ENCODE data around the gene NKAIN2. TPM values are rescaled to one million over a fixed set of nuclear protein-coding genes. Genes with fewer than 3 reads are reported as not detected.

The NKAIN2 gene
- total RNA-seq, 1 donor from 2014 or later, result 109 TPM

- FAIRE-seq (no peak), DNase-seq (ENCODE audit: low spot score in 2 of 2) (no peak)
These were observed 265.7 kb downstream of the NKAIN2 start for GRCh38 chr6:124069230-124069950.

- no peak for FAIRE-seq
- DNase-seq (ENCODE audit: low spot score in 2 of 2), result no peak
These were observed 269.4 kb downstream of the NKAIN2 start for GRCh38 chr6:124073021-124073420.

- no peak for DNase-seq (ENCODE audit: low spot score in 2 of 2)
- no peak for FAIRE-seq
These were observed 270.3 kb downstream of the NKAIN2 start for GRCh38 chr6:124073820-124074587.

- no peak for FAIRE-seq
- no peak for DNase-seq (ENCODE audit: low spot score in 2 of 2)
These were observed 270.9 kb downstream of the NKAIN2 start for GRCh38 chr6:124074606-124075005.

DNA sequence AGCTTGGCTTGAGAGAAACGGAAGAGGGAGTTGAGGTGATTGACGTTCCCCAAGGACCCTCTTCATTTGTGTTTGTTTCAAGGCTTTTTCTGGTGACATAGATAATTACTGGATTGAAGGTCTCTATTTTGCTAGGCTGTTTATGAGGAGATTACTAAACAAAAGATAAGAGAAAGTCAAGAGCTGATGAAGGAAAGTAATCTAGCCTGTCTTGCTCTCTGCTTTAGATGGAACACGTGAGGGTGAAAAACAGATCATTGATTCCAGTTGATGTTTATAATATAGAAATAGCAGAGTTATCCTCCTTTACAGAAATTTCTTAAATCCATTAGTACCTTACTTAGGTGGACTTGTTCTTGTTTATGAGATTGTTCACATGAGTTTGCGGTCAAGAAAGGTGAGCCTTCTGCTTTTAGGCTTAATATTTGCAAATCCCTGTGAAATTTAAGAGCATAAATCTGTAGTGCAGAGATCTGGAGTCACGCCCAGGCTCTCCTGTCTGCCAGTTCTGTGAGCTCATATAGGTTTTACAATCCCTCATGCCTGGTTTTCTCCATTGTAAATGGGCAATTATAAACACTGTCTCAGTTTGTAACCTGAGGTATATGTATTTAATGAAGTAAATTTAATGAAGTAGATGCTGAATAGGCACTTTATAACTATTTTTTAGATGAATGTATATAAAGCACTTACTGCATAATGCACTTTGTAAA is 272.8 kb downstream of the NKAIN2 start:
- FAIRE-seq (no peak), DNase-seq (ENCODE audit: low spot score in 2 of 2) (no peak)

DNA sequence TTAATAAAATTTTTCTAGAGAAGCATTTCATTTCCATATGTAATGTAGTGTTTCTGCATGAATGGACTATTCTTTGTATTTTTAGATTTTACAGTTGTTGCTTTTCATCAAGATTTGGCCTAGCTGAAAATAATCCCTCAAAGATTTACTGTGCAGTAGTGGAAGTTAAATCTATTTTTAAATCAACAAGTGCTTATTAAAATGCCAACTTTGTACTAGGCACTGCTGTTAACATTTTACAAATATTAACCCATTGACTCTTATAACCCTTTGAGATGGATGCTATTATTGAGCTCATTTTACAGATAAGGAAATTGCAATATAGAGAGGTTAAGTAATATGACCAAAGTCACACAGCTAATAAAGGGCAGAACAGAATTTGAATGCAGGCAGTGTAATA is 274.5 kb downstream of the NKAIN2 start:
- FAIRE-seq (no peak), DNase-seq (ENCODE audit: low spot score in 2 of 2) (no peak)

DNA sequence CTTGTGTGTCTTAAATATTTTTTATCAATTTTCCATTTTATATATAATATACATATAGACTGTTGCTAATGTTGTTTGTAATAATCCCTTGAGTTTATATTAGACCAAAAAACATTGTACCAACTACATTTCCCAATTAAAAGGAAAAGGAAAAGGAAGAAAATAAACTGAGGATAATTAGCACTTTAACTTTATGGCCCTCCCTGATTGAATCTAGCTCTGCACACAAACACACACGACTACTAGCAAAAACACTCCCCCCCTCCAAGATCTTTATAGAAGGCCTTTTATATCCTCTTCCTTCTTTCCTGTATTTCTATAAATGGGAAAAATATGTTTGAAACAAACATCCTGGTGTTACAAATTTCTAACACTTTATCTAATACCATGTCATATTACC is 276.8 kb downstream of the NKAIN2 start:
- no peak for DNase-seq (ENCODE audit: low spot score in 2 of 2)
- peak; percentile 59 for FAIRE-seq

- no peak for FAIRE-seq
- no peak for DNase-seq (ENCODE audit: low spot score in 2 of 2)
These were observed 286.8 kb downstream of the NKAIN2 start for GRCh38 chr6:124090491-124090890.

DNA sequence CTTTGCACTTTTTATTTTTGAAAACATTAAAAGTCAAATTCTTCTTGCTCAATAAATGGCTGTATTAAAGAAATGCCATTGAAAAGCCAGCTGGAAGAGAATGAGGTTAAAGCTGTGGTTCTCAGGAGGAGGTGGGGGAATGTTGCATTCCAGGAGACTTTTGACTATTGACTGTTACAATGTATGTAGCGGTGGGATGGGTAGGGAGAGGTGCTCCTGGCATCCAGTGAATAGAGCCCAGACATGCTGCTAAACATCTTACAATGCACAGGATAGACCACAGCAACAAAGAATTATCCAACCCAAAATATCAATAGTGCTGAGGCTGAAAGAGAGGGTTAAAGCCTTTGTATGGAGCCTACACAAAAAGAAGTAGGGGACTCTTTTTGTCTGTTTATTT is 295.9 kb downstream of the NKAIN2 start:
- FAIRE-seq (no peak), DNase-seq (ENCODE audit: low spot score in 2 of 2) (no peak)

- FAIRE-seq (no peak), DNase-seq (ENCODE audit: low spot score in 2 of 2) (no peak)
These were observed 306.8 kb downstream of the NKAIN2 start for GRCh38 chr6:124110514-124110913.

DNA sequence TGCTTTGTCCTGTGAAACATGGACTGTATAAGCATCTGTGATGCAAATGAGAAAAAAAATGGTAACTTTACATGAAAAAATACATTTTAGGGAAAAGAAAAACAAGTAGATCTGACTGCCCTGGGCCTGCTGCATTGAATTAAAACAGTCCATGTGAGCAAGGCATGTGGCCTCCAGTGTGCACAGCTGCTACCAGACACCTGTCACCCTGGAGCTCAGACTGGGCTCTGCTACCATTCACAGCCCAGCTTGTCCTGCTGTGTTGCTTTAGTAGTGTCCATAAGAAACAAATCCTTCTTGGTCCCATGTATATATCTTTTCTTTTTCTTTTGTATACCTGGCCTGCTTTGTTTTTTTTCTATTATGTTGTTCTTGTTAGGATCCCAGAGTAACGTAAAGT is 315.9 kb downstream of the NKAIN2 start:
- DNase-seq (ENCODE audit: low spot score in 2 of 2), result no peak
- FAIRE-seq, result no peak

GRCh38 chr6:124123617-124124209 is 320.0 kb downstream of the NKAIN2 start:
- no peak for DNase-seq (ENCODE audit: low spot score in 2 of 2)
- no peak for FAIRE-seq

GRCh38 chr6:124131259-124131658 is 327.6 kb downstream of the NKAIN2 start:
- no peak for FAIRE-seq
- no peak for DNase-seq (ENCODE audit: low spot score in 2 of 2)

- no peak for DNase-seq (ENCODE audit: low spot score in 2 of 2)
- FAIRE-seq, result no peak
These were observed 328.1 kb downstream of the NKAIN2 start for GRCh38 chr6:124131779-124132178.

GRCh38 chr6:124132256-124132655 is 328.6 kb downstream of the NKAIN2 start:
- no peak for DNase-seq (ENCODE audit: low spot score in 2 of 2)
- no peak for FAIRE-seq

- no peak for FAIRE-seq
- DNase-seq (ENCODE audit: low spot score in 2 of 2), result no peak
These were observed 339.2 kb downstream of the NKAIN2 start for GRCh38 chr6:124142852-124143251.

GRCh38 chr6:124143435-124143834 is 339.8 kb downstream of the NKAIN2 start:
- peak; percentile 28 for FAIRE-seq

GRCh38 chr6:124147621-124148020 is 344.0 kb downstream of the NKAIN2 start:
- FAIRE-seq (no peak), DNase-seq (ENCODE audit: low spot score in 2 of 2) (no peak)

More at GRCh38 chr6:124143435-124143834, 339.8 kb downstream of the NKAIN2 start:
- no peak for DNase-seq (ENCODE audit: low spot score in 2 of 2)

- DNase-seq (ENCODE audit: low spot score in 2 of 2) (no peak), FAIRE-seq (no peak)
These were observed 344.7 kb downstream of the NKAIN2 start for GRCh38 chr6:124148236-124148957.

DNA sequence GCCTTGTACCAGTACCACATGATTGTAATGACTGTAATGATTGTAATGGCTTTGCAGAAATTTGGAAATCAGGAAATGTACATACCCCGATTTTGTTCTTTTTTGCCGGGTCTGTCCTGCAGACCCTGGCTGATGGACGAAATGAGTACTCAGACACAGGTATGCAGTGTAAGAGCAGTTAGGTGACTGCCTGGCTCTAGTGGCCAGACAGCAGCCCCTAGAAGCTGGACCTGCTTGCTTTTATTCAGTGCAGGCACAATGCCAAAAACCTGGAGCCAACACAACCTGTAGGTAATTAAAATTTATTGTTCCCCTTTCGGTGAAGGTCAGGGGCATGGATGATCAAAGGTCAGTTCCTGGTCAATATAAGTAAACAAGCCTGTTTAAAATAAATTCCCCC is 346.0 kb downstream of the NKAIN2 start:
- DNase-seq (ENCODE audit: low spot score in 2 of 2) (no peak), FAIRE-seq (no peak)
